H1 (cell line): ENCODE data around the gene UGT1A3. TPM values are rescaled to one million over a fixed set of nuclear protein-coding genes. Genes with fewer than 3 reads are reported as not detected.

ENCODE experiments used
- CTCF ChIA-PET: fragments of 300-600 bp; sonication (Branson Sonifier 250); formaldehyde crosslinking; loops from one replicate; lab custom pipeline; 2021; ENCODE audit not compliant: partially characterized antibody; lab: Charles Lee
- POLR2A ChIA-PET: fragments of 300-600 bp; sonication (Branson Sonifier 250); formaldehyde crosslinking; loops from one replicate; lab custom pipeline; 2021; ENCODE audit warnings: inconsistent platforms; ENCODE audit not compliant: partially characterized antibody; lab: Charles Lee
- DNase-seq, 2 experiments: peaks; one replicate each; pipeline versions ENCODE4 v3.0.0 to v3.0.0-alpha.2; 2010 to 2022; ENCODE audit warnings: low spot score in 2 of 2, low read depth in 1 of 2, mixed read lengths in 1 of 2
- FAIRE-seq: peaks from 2 replicates; lab custom pipeline; 2011; peaks lifted over from hg19 to GRCh38; lab: Jason Lieb, UNC
- H2AFZ ChIP-seq: 2 replicates; pipeline ENCODE4 v1.8.1; 2012; ENCODE audit warnings: low read length, inconsistent platforms
- H2AK5ac ChIP-seq: 2 replicates; pipeline ENCODE4 v1.6.1; 2013; ENCODE audit warnings: low read depth, low read length
- H2BK120ac ChIP-seq: replicated peaks from 2 replicates; pipeline ENCODE3; 2013; ENCODE audit warnings: low read depth, low read length, inconsistent platforms
- H2BK12ac ChIP-seq: 2 replicates; pipeline ENCODE4 v1.6.1; 2013; ENCODE audit warnings: low read depth, low read length
- H2BK15ac ChIP-seq: 2 replicates; pipeline ENCODE4 v1.6.1; 2013; ENCODE audit warnings: low read length
- H2BK20ac ChIP-seq: 2 replicates; pipeline ENCODE4 v1.6.1; 2013; ENCODE audit warnings: low read length
- H2BK5ac ChIP-seq: 2 replicates; pipeline ENCODE4 v1.6.1; 2013; ENCODE audit warnings: low read depth, low read length
- H3K14ac ChIP-seq: 2 replicates; pipeline ENCODE4 v1.6.1; 2013; ENCODE audit warnings: inconsistent platforms; ENCODE audit not compliant: insufficient read length
- H3K18ac ChIP-seq: 2 replicates; pipeline ENCODE4 v1.6.1; 2013; ENCODE audit warnings: low read length; ENCODE audit errors: extremely low read depth
- H3K23ac ChIP-seq: 2 replicates; pipeline ENCODE4 v1.6.1; 2013; ENCODE audit warnings: inconsistent platforms; ENCODE audit not compliant: insufficient read length
- H3K23me2 ChIP-seq: 2 replicates; pipeline ENCODE4 v1.6.1; 2013; ENCODE audit warnings: low read depth, low read length
- H3K27ac ChIP-seq: 2 replicates; pipeline ENCODE4 v1.6.1; 2011; ENCODE audit warnings: low read depth, low read length, inconsistent platforms
- H3K27me3 ChIP-seq, 4 experiments: replicated peaks in 1 of 4; 1 replicate in 1 of 4; 2 replicates in 3 of 4; pipeline versions ENCODE4 v1.6.1 to v1.8.1; 2011 to 2013; ENCODE audit warnings: low read length in 3 of 4, mild to moderate bottlenecking in 3 of 4, inconsistent platforms in 2 of 4, mixed read lengths in 2 of 4, moderate library complexity in 1 of 4; ENCODE audit not compliant: control insufficient read depth in 3 of 4, insufficient read depth in 3 of 4; ENCODE audit errors: extremely low read depth in 1 of 4
- H3K36me3 ChIP-seq, 4 experiments: 2 replicates each; pipeline versions ENCODE4 v1.6.1 to v1.8.1; 2011 to 2013; ENCODE audit warnings: mild to moderate bottlenecking in 4 of 4, low read length in 3 of 4, moderate library complexity in 2 of 4, control low read depth in 1 of 4, inconsistent platforms in 1 of 4; ENCODE audit not compliant: insufficient read depth in 4 of 4, control insufficient read depth in 2 of 4
- H3K4ac ChIP-seq: replicated peaks from 2 replicates; pipeline ENCODE3; 2013; ENCODE audit warnings: low read length, low read depth, mixed read lengths, inconsistent platforms; ENCODE audit not compliant: insufficient read length
- H3K4me1 ChIP-seq, 4 experiments: replicated peaks in 1 of 4; 1 replicate in 1 of 4; 2 replicates in 3 of 4; pipeline versions ENCODE4 v1.6.1 to v1.8.1; 2011 to 2013; ENCODE audit warnings: low read length in 3 of 4, inconsistent platforms in 2 of 4, mixed read lengths in 1 of 4; ENCODE audit not compliant: insufficient read depth in 4 of 4, control insufficient read depth in 3 of 4
- H3K4me2 ChIP-seq, 2 experiments: 2 replicates each; pipeline versions ENCODE4 v1.6.1 to v1.8.1; 2011 to 2013; ENCODE audit warnings: low read depth in 2 of 2, low read length in 2 of 2, control low read depth in 1 of 2, inconsistent platforms in 1 of 2, mild to moderate bottlenecking in 1 of 2; ENCODE audit not compliant: insufficient read depth in 1 of 2
- H3K4me3 ChIP-seq, 4 experiments: fragments of 200-600, 300-600 bp in 1 of 4; sonication (generic), shearing (Covaris generic), sonication (Bioruptor Twin) in 1 of 4; 2 replicates each; pipeline versions ENCODE4 v1.5.1 to v1.8.1; 2011 to 2016; ENCODE audit warnings: low read length in 4 of 4, low read depth in 3 of 4, control low read depth in 2 of 4, inconsistent platforms in 2 of 4, mild to moderate bottlenecking in 2 of 4, mixed read lengths in 1 of 4, moderate library complexity in 1 of 4; ENCODE audit not compliant: insufficient read depth in 2 of 4; ENCODE audit errors: extremely low read depth in 1 of 4
- H3K56ac ChIP-seq: replicated peaks from 2 replicates; pipeline ENCODE3; 2013; ENCODE audit warnings: low read depth, mild to moderate bottlenecking, mixed read lengths, low read length, inconsistent platforms; ENCODE audit not compliant: insufficient read length
- H3K79me1 ChIP-seq: 2 replicates; pipeline ENCODE4 v1.6.1; 2013; ENCODE audit warnings: low read depth, low read length, control low read depth
- H3K79me2 ChIP-seq, 2 experiments: 2 replicates each; pipeline versions ENCODE4 v1.6.1 to v1.8.1; 2012 to 2013; ENCODE audit warnings: low read length in 2 of 2, mild to moderate bottlenecking in 2 of 2, inconsistent platforms in 1 of 2; ENCODE audit not compliant: insufficient read depth in 2 of 2, control insufficient read depth in 1 of 2
- H3K9ac ChIP-seq, 4 experiments: replicated peaks in 1 of 4; 1 replicate in 1 of 4; 2 replicates in 3 of 4; pipeline versions ENCODE4 v1.6.1 to v1.8.1; 2011 to 2013; ENCODE audit warnings: low read depth in 3 of 4, low read length in 3 of 4, control low read depth in 2 of 4, mild to moderate bottlenecking in 2 of 4, moderate library complexity in 2 of 4, inconsistent platforms in 1 of 4; ENCODE audit errors: extremely low read depth in 1 of 4
- H3K9me3 ChIP-seq, 2 experiments: 2 replicates each; pipeline versions ENCODE4 v1.6.1 to v1.8.1; 2012 to 2013; ENCODE audit warnings: mild to moderate bottlenecking in 2 of 2, moderate library complexity in 2 of 2, control low read depth in 1 of 2, inconsistent platforms in 1 of 2, low read depth in 1 of 2, low read length in 1 of 2, mixed read lengths in 1 of 2; ENCODE audit not compliant: insufficient read depth in 2 of 2
- H4K20me1 ChIP-seq, 2 experiments: replicated peaks in 1 of 2; 2 replicates each; pipeline versions ENCODE3 to v1.8.1; 2011 to 2013; ENCODE audit warnings: inconsistent platforms in 2 of 2, low read length in 2 of 2, mild to moderate bottlenecking in 1 of 2; ENCODE audit not compliant: insufficient read depth in 2 of 2, control insufficient read depth in 1 of 2
- H4K5ac ChIP-seq: 2 replicates; pipeline ENCODE4 v1.6.1; 2013; ENCODE audit warnings: low read length, low read depth, mixed read lengths, inconsistent platforms; ENCODE audit not compliant: insufficient read length
- H4K8ac ChIP-seq: 2 replicates; pipeline ENCODE4 v1.8.0; 2013; ENCODE audit warnings: mild to moderate bottlenecking, moderate library complexity, low read length, inconsistent platforms; ENCODE audit not compliant: insufficient read depth; ENCODE audit errors: extremely low read depth
- H4K91ac ChIP-seq: replicated peaks from 2 replicates; pipeline ENCODE3; 2013; ENCODE audit warnings: low read length, mixed read lengths, inconsistent platforms; ENCODE audit not compliant: insufficient read length
- ASH2L ChIP-seq: fragments of 200-600, 300-600 bp; sonication (generic); IDR thresholded peaks from one replicate; pipeline ENCODE4 v1.7.1; 2017; ENCODE audit warnings: low read length
- BCL11A ChIP-seq, 2 experiments: IDR thresholded peaks; one replicate each; pipeline ENCODE4 v1.6.1; 2011; ENCODE audit warnings: low read depth in 2 of 2, low read length in 2 of 2, mild to moderate bottlenecking in 2 of 2
- BRCA1 ChIP-seq: IDR thresholded peaks from 2 replicates; pipeline ENCODE4 v1.6.1; 2012; ENCODE audit warnings: low read depth, low read length, improper control_type of control experiment
- EP300 ChIP-seq, 2 experiments: IDR thresholded peaks; 1 replicate in 1 of 2; 2 replicates in 1 of 2; pipeline ENCODE4 v1.6.1; 2011 to 2012; ENCODE audit warnings: low read depth in 2 of 2, low read length in 2 of 2, mild to moderate bottlenecking in 2 of 2, borderline replicate concordance in 1 of 2, inconsistent platforms in 1 of 2, moderate library complexity in 1 of 2
- MAFK ChIP-seq: IDR thresholded peaks from 2 replicates; pipeline ENCODE4 v1.6.1; 2012; ENCODE audit warnings: low read depth, mild to moderate bottlenecking, improper control_type of control experiment, low read length
- RAD21 ChIP-seq, 2 experiments: IDR thresholded peaks in 1 of 2; conservative IDR thresholded peaks in 1 of 2; 2 replicates each; pipeline ENCODE4 v1.6.1; 2011; ENCODE audit warnings: low read depth in 2 of 2, low read length in 2 of 2, improper control_type of control experiment in 1 of 2, inconsistent platforms in 1 of 2, mild to moderate bottlenecking in 1 of 2, moderate library complexity in 1 of 2
- SAP30 ChIP-seq: fragments of 300-600 bp; sonication (generic); IDR thresholded peaks from 2 replicates; pipeline ENCODE4 v1.7.1; 2012; ENCODE audit warnings: low read length, moderate library complexity, mild to moderate bottlenecking, inconsistent platforms; ENCODE audit not compliant: insufficient read depth, insufficient replicate concordance
- SIX5 ChIP-seq: IDR thresholded peaks from 2 replicates; pipeline ENCODE4 v1.6.1; 2011; ENCODE audit warnings: mild to moderate bottlenecking, low read depth, low read length
- SP4 ChIP-seq: IDR thresholded peaks from 2 replicates; pipeline ENCODE4 v1.6.1; 2012; ENCODE audit warnings: low read length, inconsistent platforms
- SUZ12 ChIP-seq: fragments of 200-600 bp; sonication (generic); IDR thresholded peaks from 2 replicates; pipeline ENCODE4 v1.6.1; 2012; ENCODE audit warnings: mild to moderate bottlenecking, inconsistent platforms, low read length, moderate library complexity, mixed read lengths
- USF2 ChIP-seq: IDR thresholded peaks from 2 replicates; pipeline ENCODE4 v1.6.1; 2011; ENCODE audit warnings: low read length, improper control_type of control experiment
- WGBS, 2 experiments: shearing (Covaris generic) in 1 of 2; methylation state at CpG; one replicate each; pipeline versions ENCODE4 v1.1.6 to v1.1.7; 2013 to 2015; ENCODE audit warnings: low lambda C conversion rate in 2 of 2, mixed read lengths in 2 of 2, inconsistent platforms in 1 of 2, low coverage in 1 of 2, missing lambda C conversion rate in 1 of 2; ENCODE audit not compliant: insufficient replicate concordance in 2 of 2, insufficient coverage in 1 of 2, insufficient read length in 1 of 2; ENCODE audit errors: extremely low coverage in 1 of 2, missing lambda C conversion rate in 1 of 2; 5-methylcytosine and 5-hydroxymethylcytosine counted together
- polyA plus RNA-seq, 7 experiments: library from polyadenylated mRNA; depleted of rRNA in 3 of 7; stranded (reverse) in 5 of 7; unstranded in 2 of 7; fragments of >200 nt in 5 of 7; fragments of 200-250 nt in 2 of 7; gene quantifications; 1 replicate in 5 of 7; 2 replicates in 1 of 7; 4 replicates in 1 of 7; pipeline versions ENCODE4 v1.2.1 to v1.2.3, GENCODE V29; 2011 to 2013; ENCODE audit warnings: missing spikeins in 2 of 7, mixed read lengths in 2 of 7
- total RNA-seq: library from RNA; stranded (reverse); fragmentation: NEBNext Ultra II Directional; extraction: Animal tissue kit (Norgen Biotek cat#: 25700); gene quantifications from 2 replicates; pipeline ENCODE4 v1.2.1, GENCODE V29; 2021
- TF ChIP-seq, protein P1 (sequence below): IDR thresholded peaks from 2 replicates; pipeline ENCODE4 v1.6.1; 2011; ENCODE audit warnings: low read depth, mild to moderate bottlenecking, low read length; ENCODE audit not compliant: insufficient read depth

Gene UGT1A3
- total and polyA plus RNA-seq, 2 of the 8 experiments (the other 6 are each of a cell fraction or from before 2014, with no cell fraction given): not detected

DNA sequence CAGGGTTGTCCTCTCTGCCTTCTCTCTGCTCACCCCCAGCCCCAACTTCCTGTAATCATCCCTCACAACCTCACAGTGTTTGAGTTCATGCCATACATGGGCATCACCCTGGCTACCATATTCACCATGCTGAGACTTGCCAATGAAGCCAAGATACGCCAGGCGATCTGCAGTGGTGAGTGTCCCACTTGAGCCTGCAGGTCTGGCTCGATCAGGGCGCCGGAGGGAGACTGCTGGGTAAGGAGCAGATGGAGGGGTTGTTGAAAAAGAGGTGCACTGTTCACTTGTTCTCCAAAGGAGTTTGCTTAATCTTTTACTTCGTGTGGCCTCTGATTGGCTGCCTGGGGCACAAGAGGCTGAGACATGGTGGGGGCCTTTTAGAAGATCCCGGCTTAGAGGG is 63.9 kb downstream of the UGT1A3 start:
- H4K8ac ChIP-seq: no peak overlapping the region
- H3K4ac ChIP-seq: no peak overlapping the region
- no peak overlapping the region for H2AK5ac ChIP-seq
- H3K36me3 ChIP-seq: no peaks in the 10 kb centered on the region
- DNase-seq (no peak), FAIRE-seq (no peak)
- no peak overlapping the region for H4K5ac ChIP-seq
- H3K79me2 ChIP-seq: no peaks in the 10 kb centered on the region
- H2AFZ ChIP-seq: no peak overlapping the region
- H2BK20ac ChIP-seq: no peak overlapping the region
- H3K79me1 ChIP-seq: no peaks in the 10 kb centered on the region
- no peak overlapping the region for H3K9ac ChIP-seq
- H3K4me1 ChIP-seq: no peaks in the 10 kb centered on the region
- no peak overlapping the region for H3K27ac ChIP-seq
- H3K18ac ChIP-seq: no peak overlapping the region
- no peak overlapping the region for H3K4me3 ChIP-seq
- no peak overlapping the region for H2BK15ac ChIP-seq
- H3K9me3 ChIP-seq: peaks cover 0 to 5% of the 10 kb centered on the region in 2 experiments; a peak in 1 of 4 replicates
- no peaks in the 10 kb centered on the region for H3K27me3 ChIP-seq
- no peaks in the 10 kb centered on the region for H3K23me2 ChIP-seq
- H2BK120ac ChIP-seq: no peak overlapping the region
- H4K20me1 ChIP-seq: no peaks in the 10 kb centered on the region
- no peak overlapping the region for H3K4me2 ChIP-seq
- H2BK5ac ChIP-seq: no peak overlapping the region
- POLR2A ChIA-PET: interaction anchor here (1.4 kb wide), 1 partner anchor 62 kb away, joined by 3 read pairs; the partner anchor contains the start of gene HJURP
- WGBS, 2 experiments: 86% methylated on average over 7 of the region's 7 CpGs; no CpG with 5 or more reads in 1 of the 2 experiments
- CTCF ChIA-PET: interaction anchor here (0.7 kb wide), 1 partner anchor 35 kb away, joined by 3 read pairs; no protein-coding TSS in a partner anchor
- H4K91ac ChIP-seq: no peak overlapping the region
- H3K23ac ChIP-seq: no peak overlapping the region
- H2BK12ac ChIP-seq: no peak overlapping the region
- no peak overlapping the region for H3K56ac ChIP-seq
- no peak overlapping the region for H3K14ac ChIP-seq
- TF ChIP-seq SUZ12 (no peak), SAP30 (no peak), MAFK (no peak), ASH2L (no peak), SIX5 (no peak), USF2 (no peak), SP4 (no peak), RAD21 (IDR thresholded peaks at IDR 0.05 in 1 of 2, conservative IDR thresholded peaks at IDR 0.05 in 1 of 2; ENCODE audit: low read depth in 2 of 2, low read length in 2 of 2) (no peak), BCL11A (IDR thresholded peaks at IDR 0.05; ENCODE audit: low read depth in 2 of 2, low read length in 2 of 2) (no peak), EP300 (IDR thresholded peaks at IDR 0.05; ENCODE audit: borderline replicate concordance in 1 of 2, low read depth in 2 of 2, low read length in 2 of 2) (no peak), BRCA1 (no peak)
- TF ChIP-seq, protein P1, sequence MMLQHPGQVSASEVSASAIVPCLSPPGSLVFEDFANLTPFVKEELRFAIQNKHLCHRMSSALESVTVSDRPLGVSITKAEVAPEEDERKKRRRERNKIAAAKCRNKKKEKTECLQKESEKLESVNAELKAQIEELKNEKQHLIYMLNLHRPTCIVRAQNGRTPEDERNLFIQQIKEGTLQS: no peak
